Fibroblast of lung (primary cell): ENCODE measurements around the gene ATP10A.

Experiments
- CTCF ChIP-seq, 2 donors: IDR thresholded peaks in 1 of 2; conservative IDR thresholded peaks in 1 of 2; 1 replicate in 1 of 2; 2 replicates in 1 of 2; pipeline ENCODE4 v1.5.1; 2011 to 2012; ENCODE audit warnings: low read length in 2 of 2, control low read depth in 1 of 2, inconsistent platforms in 1 of 2, low read depth in 1 of 2, mild to moderate bottlenecking in 1 of 2
- EZH2 ChIP-seq: IDR thresholded peaks from 2 replicates; pipeline ENCODE4 v1.5.1; 2012; ENCODE audit warnings: low read length, control low read depth, mild to moderate bottlenecking; ENCODE audit errors: missing control alignments

DNA sequence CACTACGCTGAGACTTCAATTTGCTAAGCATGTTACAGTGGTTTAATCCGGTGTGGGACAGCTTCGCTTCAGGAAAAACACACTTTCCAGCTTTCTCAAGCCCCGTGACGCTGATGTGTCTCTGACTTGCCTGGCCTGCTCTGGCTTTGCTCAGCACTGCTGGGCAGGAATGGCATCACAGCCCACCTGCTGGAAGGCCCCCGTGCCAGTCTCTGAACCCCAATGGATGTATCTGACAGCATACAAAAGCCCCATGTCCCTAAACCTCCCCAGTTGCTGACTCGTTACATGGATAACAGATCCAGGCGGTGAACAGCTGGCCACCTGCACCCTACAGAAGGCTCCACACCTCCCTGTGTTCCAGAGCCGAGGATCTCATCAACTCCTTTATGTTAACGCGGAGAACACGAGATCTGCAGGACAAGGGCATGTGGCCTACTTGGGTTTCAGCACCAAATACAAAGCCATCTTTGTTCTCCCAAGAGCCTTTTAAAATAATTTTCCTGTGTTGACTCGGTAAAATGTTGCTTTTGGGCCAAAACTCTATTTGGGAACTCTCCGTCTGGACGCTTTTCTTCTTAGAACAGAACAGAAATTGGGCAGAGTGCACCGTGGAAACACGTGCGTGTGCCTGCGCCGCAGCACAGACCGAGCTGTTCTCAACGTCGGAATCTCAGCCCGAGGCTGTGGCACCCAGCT is 61.4 kb downstream of the ATP10A start:
- TF ChIP-seq CTCF (conservative IDR thresholded peaks at IDR 0.05 in 1 of 2, IDR thresholded peaks at IDR 0.05 in 1 of 2; ENCODE audit: low read depth in 1 of 2, low read length in 2 of 2) (no peak), EZH2 (no peak)
